HG03066 (cell line): ENCODE results near the gene GFM1.

Source experiments
- ATAC-seq: cut with Tn5 transposase; IDR thresholded peaks from one replicate; pipeline ENCODE4 v1.9.1; 2021; ENCODE audit warnings: low read depth; ENCODE audit not compliant: unreplicated experiment

The GFM1 gene

DNA sequence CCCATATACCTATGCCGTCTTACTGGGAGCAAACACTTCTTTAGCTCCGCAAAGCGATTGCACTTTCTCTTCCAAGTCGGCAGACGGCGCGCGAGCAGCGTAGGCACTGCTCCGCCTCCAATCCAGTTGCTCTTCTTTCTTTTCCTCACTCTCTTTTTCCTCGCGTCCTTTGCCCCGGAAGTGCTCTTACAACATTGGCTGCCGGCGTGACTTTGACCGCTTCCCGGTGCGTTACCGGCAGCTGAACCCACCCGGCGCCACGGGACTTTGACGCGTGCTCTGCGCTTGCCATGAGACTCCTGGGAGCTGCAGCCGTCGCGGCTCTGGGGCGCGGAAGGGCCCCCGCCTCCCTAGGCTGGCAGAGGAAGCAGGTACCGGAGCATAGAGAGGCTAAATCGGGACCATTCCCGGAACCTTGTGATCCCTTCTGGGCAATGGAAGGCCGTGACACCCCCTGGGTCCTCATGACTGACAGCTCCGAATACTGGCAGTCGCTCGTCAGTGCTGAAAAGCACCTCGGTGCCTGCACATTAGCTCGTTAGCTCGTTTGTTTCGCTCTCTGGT is at the start of gene GFM1:
GFM1 (plus strand) TSS at position 183 of the 564 bp plus-strand sequence; CDS start at position 291, 108 bp downstream.
- peak; percentile 99 for ATAC-seq

- ATAC-seq = no peak
Observed at GRCh38 chr3:158600787-158601186, 43.5 kb upstream of the GFM1 start.

DNA sequence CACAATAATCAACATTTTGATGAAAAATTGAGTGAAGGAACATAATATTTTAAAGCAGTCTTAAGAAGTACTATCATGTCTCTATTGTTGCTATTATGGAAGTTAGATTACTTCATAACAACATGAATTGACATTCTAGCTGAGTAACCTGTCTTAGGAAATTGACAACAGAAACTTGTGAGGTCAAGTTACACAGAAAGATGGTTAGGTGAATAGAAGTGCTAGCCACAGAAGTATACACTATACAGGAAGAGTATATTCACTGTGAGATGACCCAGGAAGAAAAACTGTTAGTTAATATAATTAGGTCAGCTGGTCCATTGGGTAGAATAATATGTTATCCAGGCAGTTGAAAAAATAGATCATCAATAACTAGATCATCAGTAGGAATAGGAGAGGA is 42.1 kb upstream of the GFM1 start:
- ATAC-seq = no peak

DNA sequence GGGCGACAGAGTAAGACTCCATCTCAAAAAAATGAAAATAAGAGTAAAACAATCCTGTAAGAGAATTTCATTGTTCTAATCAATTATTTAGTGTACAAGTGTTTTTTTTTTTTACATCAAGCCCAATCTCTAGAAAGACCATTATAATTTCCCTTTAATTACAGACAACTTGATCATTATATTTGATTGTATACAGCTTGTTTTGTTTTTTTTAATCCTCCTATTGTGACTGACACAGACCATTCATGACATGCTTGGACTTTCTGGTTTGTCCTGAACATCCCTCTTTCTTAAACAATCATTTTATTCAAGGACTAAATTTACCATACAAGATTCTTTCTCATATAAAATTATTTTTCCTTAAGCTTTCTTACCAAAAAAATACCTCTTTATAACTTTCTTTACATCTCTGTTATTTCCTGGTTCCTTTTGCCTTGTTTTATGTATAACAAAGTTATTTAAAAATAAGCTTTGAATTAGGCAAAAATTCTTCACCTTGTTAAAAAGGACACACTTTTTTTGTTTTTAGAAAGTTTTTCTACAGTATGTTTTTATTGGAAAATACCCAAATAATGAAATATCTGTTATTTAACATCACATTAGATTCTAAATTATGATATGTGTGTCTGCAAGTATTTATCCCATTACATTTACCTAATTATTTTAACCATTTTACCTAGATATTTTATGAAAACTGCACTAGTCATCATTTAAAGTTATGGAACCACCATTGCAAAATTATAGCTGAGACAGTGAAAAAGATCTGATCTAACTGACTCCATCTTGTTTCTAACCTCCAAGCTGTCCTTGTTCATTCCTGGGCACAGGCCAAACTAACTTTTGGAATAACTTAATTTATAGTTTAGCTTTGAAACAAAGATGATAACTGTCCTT is 26.1 kb upstream of the GFM1 start:
- ATAC-seq = no peak

GRCh38 chr3:158625881-158626280 is 18.4 kb upstream of the GFM1 start:
- no peak for ATAC-seq

DNA sequence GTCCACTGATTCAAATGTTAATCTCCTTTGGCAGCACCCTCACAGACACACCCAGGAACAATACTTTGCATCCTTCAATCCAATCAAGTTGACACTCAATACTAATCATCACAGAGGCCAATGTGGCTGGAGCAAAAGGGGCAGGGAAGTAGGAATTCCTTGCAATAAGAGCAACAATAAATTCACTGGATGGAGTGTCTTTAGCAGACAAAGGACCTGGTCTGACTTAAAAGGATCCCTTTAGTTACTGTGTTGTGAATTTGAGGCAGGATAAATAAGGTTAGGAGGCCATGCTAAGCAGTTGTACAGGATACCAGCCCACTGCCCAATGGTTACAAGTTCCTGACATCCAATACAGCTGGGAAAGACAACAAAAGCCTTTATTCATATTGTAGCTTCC is 12.3 kb upstream of the GFM1 start:
- no peak for ATAC-seq

GRCh38 chr3:158640646-158641045 is 3.7 kb upstream of the GFM1 start:
- no peak for ATAC-seq

GRCh38 chr3:158642005-158642404 is 2.3 kb upstream of the GFM1 start:
- ATAC-seq = no peak

- no peak for ATAC-seq
Observed at GRCh38 chr3:158642474-158643210, 1.7 kb upstream of the GFM1 start.

GRCh38 chr3:158649791-158650190 is 5.5 kb downstream of the GFM1 start:
- ATAC-seq = no peak

GRCh38 chr3:158651192-158651591 is 6.9 kb downstream of the GFM1 start:
- no peak for ATAC-seq

DNA sequence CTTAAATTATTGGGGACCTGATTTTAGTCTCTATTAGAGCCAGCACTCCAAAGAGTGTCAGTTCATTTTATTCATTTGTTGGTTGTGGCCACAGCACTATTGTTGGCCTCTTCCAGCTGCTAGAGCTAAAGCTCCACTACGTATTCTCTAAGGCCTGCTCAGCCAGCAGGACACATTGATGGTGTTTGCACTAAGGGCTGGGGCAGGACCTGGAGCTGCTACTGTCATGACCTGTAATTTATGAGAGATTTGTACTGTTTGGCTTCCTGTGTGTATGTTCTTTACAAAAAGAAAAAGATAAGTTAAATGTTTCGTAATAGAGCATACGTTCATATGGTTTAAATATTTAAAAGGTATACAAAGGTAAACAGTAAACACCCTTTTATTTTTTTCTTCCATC is 8.1 kb downstream of the GFM1 start:
- no peak for ATAC-seq

- no peak for ATAC-seq
Observed at GRCh38 chr3:158658889-158659288, 14.6 kb downstream of the GFM1 start.

DNA sequence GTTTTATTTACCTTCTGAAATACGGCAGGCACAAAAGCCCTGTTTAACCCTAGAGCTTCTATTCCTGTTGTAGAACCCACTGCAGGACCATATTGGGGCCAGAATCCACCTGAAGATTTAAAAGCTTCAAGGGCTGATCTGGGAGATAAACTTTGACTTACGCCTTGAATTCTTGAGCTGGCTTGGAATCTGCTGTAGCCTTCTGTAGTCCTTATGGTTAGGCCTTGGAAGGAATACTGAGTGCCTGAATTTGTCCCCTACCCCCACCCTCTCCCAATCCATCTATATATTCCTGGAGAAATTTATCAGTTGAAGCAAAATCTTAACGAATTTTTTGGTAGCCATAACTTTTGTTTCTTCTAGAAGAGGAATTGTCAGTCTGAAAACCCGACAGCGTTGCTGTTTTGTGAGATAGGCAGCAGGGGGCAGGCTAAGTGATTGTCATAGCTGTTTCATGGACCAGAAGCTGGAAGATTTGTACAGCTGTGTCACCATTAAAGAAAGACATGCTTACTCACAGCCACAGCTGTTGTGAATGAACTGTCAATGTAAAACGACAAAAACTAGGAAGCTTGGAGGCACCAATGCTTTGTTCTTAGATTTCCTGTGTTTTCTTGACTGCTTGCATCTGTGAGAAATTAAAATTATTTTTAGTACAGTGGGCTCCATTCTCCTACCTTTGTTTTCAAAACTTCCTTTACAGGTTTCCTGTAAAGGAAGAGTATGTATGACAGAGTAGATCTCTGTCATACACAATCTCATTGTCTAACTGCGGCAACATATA is 15.3 kb downstream of the GFM1 start:
- ATAC-seq = peak; percentile 90

- no peak for ATAC-seq
Observed at GRCh38 chr3:158660711-158661110, 16.4 kb downstream of the GFM1 start.

DNA sequence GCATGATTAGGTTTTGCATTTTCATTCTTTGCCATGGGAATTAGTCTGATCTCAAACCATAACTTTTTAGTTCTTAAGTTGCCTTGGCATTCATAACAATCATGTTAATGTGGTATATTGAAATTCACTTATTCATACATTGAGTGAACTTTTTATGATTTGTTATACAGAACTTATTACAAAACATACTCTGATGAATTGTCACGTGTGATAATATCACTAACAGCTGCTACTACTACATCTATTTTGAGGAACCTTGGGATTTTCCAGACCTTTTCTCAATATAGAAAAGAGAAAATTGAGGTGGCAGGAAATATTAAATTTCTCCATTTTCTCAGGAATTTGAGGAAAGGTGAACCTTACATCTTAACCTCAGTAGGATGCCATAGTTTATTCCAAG is 18.9 kb downstream of the GFM1 start:
- no peak for ATAC-seq

GRCh38 chr3:158663832-158664231 is 19.5 kb downstream of the GFM1 start:
- ATAC-seq = no peak

GRCh38 chr3:158666416-158666815 is 22.1 kb downstream of the GFM1 start:
- no peak for ATAC-seq

DNA sequence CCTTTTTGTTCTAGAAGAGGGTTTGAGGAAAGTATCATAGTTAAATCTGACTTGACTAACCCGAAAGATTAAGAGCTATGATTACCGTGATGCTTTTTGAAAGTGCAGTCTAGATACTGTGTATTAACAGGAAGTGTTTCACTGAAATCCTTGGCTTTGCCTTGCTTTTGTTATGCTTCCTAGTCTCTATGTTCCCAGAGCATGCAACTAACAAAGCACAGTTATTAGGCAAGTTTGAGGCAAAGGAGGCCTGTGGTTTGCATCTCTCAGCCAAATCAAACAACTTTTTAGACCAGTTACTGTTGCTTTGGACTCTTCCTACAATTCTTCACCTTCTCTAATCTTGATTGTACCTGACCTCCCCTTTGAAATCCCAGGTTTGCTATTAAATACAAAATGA is 24.2 kb downstream of the GFM1 start:
- no peak for ATAC-seq

DNA sequence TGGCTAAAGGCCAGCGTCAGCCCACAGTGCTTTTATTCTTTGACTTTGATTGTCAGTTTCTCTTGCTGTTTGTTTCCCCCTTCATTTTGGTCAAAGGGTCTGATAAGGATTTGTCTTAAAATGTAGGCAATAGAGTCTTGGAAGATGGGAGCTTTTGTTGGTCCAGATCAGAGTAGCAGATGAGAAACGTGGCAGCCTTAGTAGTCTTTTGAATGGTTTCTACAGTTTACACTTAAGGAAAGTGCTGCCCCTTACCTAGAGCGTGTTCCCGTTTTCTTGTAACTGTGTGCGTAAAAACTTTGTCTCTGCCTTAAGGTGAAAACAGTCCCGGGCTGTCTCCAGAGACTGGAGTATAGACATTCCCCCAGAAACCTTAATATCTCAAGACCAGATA is 27.5 kb downstream of the GFM1 start:
- ATAC-seq = no peak
